Mononuclear cell (primary cell): Measurements from ENCODE around the gene MCCD1. TPM values are rescaled to one million over a fixed set of nuclear protein-coding genes. Genes with fewer than 3 reads are reported as not detected.

Experiments
- total RNA-seq: library from RNA; depleted of rRNA; stranded (reverse); fragments of >200 nt; gene quantifications from one replicate; pipeline ENCODE4 v1.2.3, GENCODE V29; 2012

The MCCD1 gene
- total RNA-seq, 1 donor, result not detected

Other genes starting within 250 kb of the MCCD1 start
- 3,997 TPM for gene HLA-B, start 171.8 kb upstream of the MCCD1 start, total RNA-seq
- gene MICA, start 125.4 kb upstream of the MCCD1 start, total RNA-seq, result 7.1 TPM
- gene MICB, start 30.8 kb upstream of the MCCD1 start, total RNA-seq, result 29.2 TPM
- 183 TPM for gene DDX39B, start 13.0 kb downstream of the MCCD1 start, total RNA-seq
- 0.73 TPM for gene ATP6V1G2, start 17.6 kb downstream of the MCCD1 start, total RNA-seq
- 9.8 TPM for gene NFKBIL1, start 18.6 kb downstream of the MCCD1 start, total RNA-seq
- 2.5 TPM for gene LTA, start 43.3 kb downstream of the MCCD1 start, total RNA-seq
- 230 TPM for gene TNF, start 46.6 kb downstream of the MCCD1 start, total RNA-seq
- 191 TPM for gene LTB, start 53.5 kb downstream of the MCCD1 start, total RNA-seq
- gene LST1, start 57.3 kb downstream of the MCCD1 start, total RNA-seq, result 200 TPM
- 9.2 TPM for gene NCR3, start 64.0 kb downstream of the MCCD1 start, total RNA-seq
- gene AIF1, start 86.3 kb downstream of the MCCD1 start, total RNA-seq, result 245 TPM
- 67.0 TPM for gene PRRC2A, start 91.8 kb downstream of the MCCD1 start, total RNA-seq
- 81.3 TPM for gene BAG6, start 123.7 kb downstream of the MCCD1 start, total RNA-seq
- 3.0 TPM for gene APOM, start 126.9 kb downstream of the MCCD1 start, total RNA-seq
- gene C6orf47, start 131.8 kb downstream of the MCCD1 start, total RNA-seq, result 14.6 TPM
- gene GPANK1, start 136.0 kb downstream of the MCCD1 start, total RNA-seq, result 11.9 TPM
- 124 TPM for gene CSNK2B, start 137.1 kb downstream of the MCCD1 start, total RNA-seq
- 9.8 TPM for gene LY6G5B, start 141.0 kb downstream of the MCCD1 start, total RNA-seq
- 1.2 TPM for gene LY6G5C, start 152.1 kb downstream of the MCCD1 start, total RNA-seq
- gene ABHD16A, start 174.4 kb downstream of the MCCD1 start, total RNA-seq, result 36.9 TPM
- 7.7 TPM for gene LY6G6F, start 177.9 kb downstream of the MCCD1 start, total RNA-seq
- gene LY6G6D, start 186.4 kb downstream of the MCCD1 start, total RNA-seq, result 1.0 TPM
- gene LY6G6C, start 192.8 kb downstream of the MCCD1 start, total RNA-seq, result not detected
- gene MPIG6B, start 194.4 kb downstream of the MCCD1 start, total RNA-seq, result 11.5 TPM
- 9.8 TPM for gene DDAH2, start 200.3 kb downstream of the MCCD1 start, total RNA-seq
- gene CLIC1, start 207.6 kb downstream of the MCCD1 start, total RNA-seq, result 421 TPM
- 6.1 TPM for gene MSH5, start 211.0 kb downstream of the MCCD1 start, total RNA-seq
- gene SAPCD1, start 233.7 kb downstream of the MCCD1 start, total RNA-seq, result 0.63 TPM
- 0.31 TPM for gene VWA7, start 248.4 kb downstream of the MCCD1 start, total RNA-seq